Upper lobe of left lung (tissue), 4 donors: ENCODE results near the gene TLCD4.

Experiments
- CTCF ChIP-seq, 6 experiments: fragments of 450-650 bp in 4 of 6; fragments of 200-600 bp in 2 of 6; sonication (generic) in 2 of 6; IDR thresholded peaks; one replicate each; pipeline ENCODE4 v1.5.1; 2016 to 2019; ENCODE audit warnings: antibody characterized with exemption in 6 of 6
- EP300 ChIP-seq, 4 donors: sonication (generic); formaldehyde crosslinking; IDR thresholded peaks; one replicate each; pipeline ENCODE4 v1.5.1; 2017; ENCODE audit warnings: antibody characterized with exemption in 4 of 4, control low read depth in 2 of 4
- POLR2A ChIP-seq, 4 donors: fragments of 450-650 bp; IDR thresholded peaks; one replicate each; pipeline ENCODE4 v1.5.1; 2016 to 2017; ENCODE audit warnings: antibody characterized with exemption in 4 of 4, mild to moderate bottlenecking in 2 of 4
- POLR2AphosphoS5 ChIP-seq, 2 donors: sonication (generic); formaldehyde crosslinking; IDR thresholded peaks; one replicate each; pipeline ENCODE4 v1.5.1; 2017; ENCODE audit warnings: antibody characterized with exemption in 2 of 2

- TF ChIP-seq CTCF (IDR thresholded peaks at IDR 0.05): no peak
- no peak for TF ChIP-seq EP300 (IDR thresholded peaks at IDR 0.05)
- no peak for TF ChIP-seq POLR2A (IDR thresholded peaks at IDR 0.05)
- TF ChIP-seq POLR2AphosphoS5 (IDR thresholded peaks at IDR 0.05): no peak
Measured at GRCh38 chr1:95089650-95090287, 27.4 kb upstream of the TLCD4 start.
